Right ventricle myocardium inferior (tissue), 1 donor: ENCODE data around the gene EPS8. TPM values are rescaled to one million over a fixed set of nuclear protein-coding genes. Genes with fewer than 3 reads are reported as not detected.

Experiments
- ATAC-seq: fragments of 200-7000 bp; cut with Tn5 transposase; one replicate; pipeline ENCODE4 v1.9.1; 2020; ENCODE audit warnings: mild to moderate bottlenecking, moderate library complexity
- DNase-seq: peaks from one replicate; pipeline ENCODE4 v3.0.0; 2021; ENCODE audit errors: missing footprints
- intact Hi-C: fragments of 100-400 bp; cut with DNase I; formaldehyde crosslinking; loops from one replicate; pipeline ENCODE4 v1.11.0; 2022
- total RNA-seq: library from RNA; stranded (reverse); fragmentation: NEBNext Ultra II Directional; extraction: Animal tissue kit (Norgen Biotek cat#: 25700); gene quantifications from one replicate; pipeline ENCODE4 v1.2.1, GENCODE V29; 2021
- donor health status: DM: no; HTN: yes; CAD: no; lungs with severe emphysema.

The EPS8 gene
- total RNA-seq, 1 donor from 2014 or later = 20.7 TPM

DNA sequence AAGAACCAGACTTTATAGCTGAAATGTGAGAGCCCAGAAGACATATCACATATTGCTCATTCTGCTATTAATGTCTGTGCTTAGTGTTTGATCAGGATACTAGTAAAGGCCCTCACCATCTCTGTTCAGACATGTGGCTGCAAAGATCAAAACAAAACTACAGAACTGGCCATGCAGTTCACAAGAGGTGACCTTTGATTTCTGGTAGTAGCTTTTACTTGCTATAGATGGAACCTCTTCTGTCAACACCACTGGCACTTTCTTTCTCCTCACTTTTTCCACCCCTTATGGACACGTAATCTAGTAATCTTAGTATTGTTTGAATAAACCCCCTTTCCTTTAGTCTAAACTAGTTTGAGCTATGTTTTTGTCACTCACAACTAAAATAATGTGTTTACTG is 214.8 kb downstream of the EPS8 start:
- intact Hi-C loops = no loop called here
- ATAC-seq (no peak), DNase-seq (no peak)

Other genes with a start within 250 kb of the EPS8 start
- 135 TPM for gene STRAP, start 93.0 kb upstream of the EPS8 start, total RNA-seq
- 21.5 TPM for gene DERA, start 121.9 kb upstream of the EPS8 start, total RNA-seq